HUES48 (cell line): ENCODE results near the gene PEX12.
"Not testable (repeated sequence)": the region's sequence is repeated elsewhere in the genome, so short reads cannot be mapped to it uniquely, and the experiment has no call there.

Source experiments
- H3K27ac ChIP-seq: one replicate; pipeline ENCODE4 v1.7.0; 2013; ENCODE audit warnings: low read depth, low read length, inconsistent platforms
- H3K27me3 ChIP-seq: 2 replicates; pipeline ENCODE4 v1.6.1; 2013; ENCODE audit warnings: mild to moderate bottlenecking, low read length; ENCODE audit not compliant: control insufficient read depth, insufficient read depth
- H3K36me3 ChIP-seq: 2 replicates; pipeline ENCODE4 v1.6.1; 2013; ENCODE audit warnings: low read length; ENCODE audit not compliant: control insufficient read depth, insufficient read depth
- H3K4me1 ChIP-seq: 2 replicates; pipeline ENCODE4 v1.6.1; 2013; ENCODE audit warnings: mild to moderate bottlenecking, low read length; ENCODE audit not compliant: control insufficient read depth, insufficient read depth
- H3K4me3 ChIP-seq: 2 replicates; pipeline ENCODE4 v1.5.1; 2013; ENCODE audit warnings: mild to moderate bottlenecking, low read depth, low read length
- H3K9ac ChIP-seq: 2 replicates; pipeline ENCODE4 v1.6.1; 2013; ENCODE audit warnings: mild to moderate bottlenecking, low read depth, low read length, moderate library complexity
- H3K9me3 ChIP-seq: 2 replicates; pipeline ENCODE4 v1.6.1; 2013; ENCODE audit warnings: low read length; ENCODE audit not compliant: control insufficient read depth, insufficient read depth

The PEX12 gene

DNA sequence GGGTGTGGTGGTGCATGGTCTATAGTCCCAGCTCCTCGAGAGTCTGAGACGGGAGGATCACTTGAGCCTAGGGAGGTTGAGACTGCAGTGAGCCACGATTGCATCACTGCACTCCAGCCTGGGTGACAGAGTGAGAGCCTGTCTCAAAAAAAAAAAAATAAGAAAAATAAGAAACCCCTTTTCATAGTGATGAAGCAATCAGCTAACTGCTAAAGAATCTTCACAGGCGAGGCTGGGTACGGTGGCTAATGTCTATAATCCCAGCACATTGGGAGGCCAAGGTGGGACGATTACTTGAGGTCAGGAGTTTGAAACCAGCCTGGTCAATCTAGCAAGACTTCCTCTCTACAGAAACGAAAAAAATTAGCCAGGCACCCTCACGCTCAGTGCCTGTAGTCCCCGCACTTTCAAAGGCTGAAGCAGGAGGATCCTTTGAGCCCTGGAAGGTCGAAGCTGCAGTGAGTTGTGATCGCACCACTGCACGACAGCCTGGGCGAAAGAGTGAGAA is 41.7 kb downstream of the PEX12 start:
- Histone ChIP-seq H3K4me3 (no peak overlapping the region), H3K9me3 (no peaks in the 10 kb centered on the region), H3K9ac (no peak overlapping the region), H3K27me3 (no peaks in the 10 kb centered on the region), H3K27ac (no peak overlapping the region), H3K36me3 (no peaks in the 10 kb centered on the region), H3K4me1 (no peaks in the 10 kb centered on the region)

DNA sequence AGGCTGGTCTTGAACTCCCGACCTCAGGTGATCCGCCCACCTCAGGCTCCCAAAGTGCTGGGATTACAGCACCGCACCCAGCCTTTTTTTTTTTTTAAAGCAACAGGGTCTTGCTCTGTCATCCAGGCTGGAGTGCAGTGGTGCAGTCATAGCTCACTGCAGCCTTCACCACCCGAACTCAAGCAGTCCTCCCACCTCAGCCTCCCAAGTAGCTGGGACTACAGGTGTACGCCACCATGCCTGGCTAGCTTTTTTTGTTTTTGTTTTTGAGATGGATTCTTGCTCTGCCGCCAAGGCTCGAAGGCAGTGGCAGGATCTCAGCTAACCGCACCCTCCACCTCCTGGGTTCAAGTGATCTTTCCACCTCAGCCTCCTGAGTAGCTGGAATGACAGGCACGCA is 43.0 kb downstream of the PEX12 start:
- not testable (repeated sequence) for H3K27me3 ChIP-seq, H3K9ac ChIP-seq, H3K4me3 ChIP-seq, H3K4me1 ChIP-seq, H3K27ac ChIP-seq, H3K36me3 ChIP-seq, H3K9me3 ChIP-seq

DNA sequence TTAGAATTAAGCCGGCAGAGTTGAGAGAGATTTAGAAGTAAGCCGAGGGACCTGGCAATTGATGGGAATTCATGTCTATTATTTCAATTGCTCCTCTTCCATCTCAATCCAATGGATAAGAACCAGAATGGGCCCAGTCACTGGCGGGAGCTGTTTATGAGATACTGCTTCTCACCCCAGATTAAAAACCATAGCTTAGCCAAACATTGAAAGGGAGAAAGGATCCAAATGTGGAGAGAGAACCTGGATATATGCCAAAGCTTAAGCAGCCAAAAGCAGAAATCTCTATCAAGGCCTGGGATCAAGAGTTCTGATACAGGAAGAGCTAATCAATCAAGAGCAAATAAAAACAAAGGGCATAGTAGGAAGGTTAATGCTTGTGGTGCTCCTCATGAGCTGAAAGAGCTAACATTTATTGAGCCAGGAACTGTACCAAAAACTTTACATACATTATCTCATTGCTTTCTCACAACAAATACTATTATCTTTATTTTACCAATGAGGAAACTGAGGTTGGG is 43.7 kb downstream of the PEX12 start:
- no peaks in the 10 kb centered on the region for H3K36me3 ChIP-seq
- H3K9ac ChIP-seq: no peak overlapping the region
- H3K27me3 ChIP-seq: no peaks in the 10 kb centered on the region
- H3K9me3 ChIP-seq: no peaks in the 10 kb centered on the region
- no peak overlapping the region for H3K27ac ChIP-seq
- no peaks in the 10 kb centered on the region for H3K4me1 ChIP-seq
- H3K4me3 ChIP-seq: no peak overlapping the region

DNA sequence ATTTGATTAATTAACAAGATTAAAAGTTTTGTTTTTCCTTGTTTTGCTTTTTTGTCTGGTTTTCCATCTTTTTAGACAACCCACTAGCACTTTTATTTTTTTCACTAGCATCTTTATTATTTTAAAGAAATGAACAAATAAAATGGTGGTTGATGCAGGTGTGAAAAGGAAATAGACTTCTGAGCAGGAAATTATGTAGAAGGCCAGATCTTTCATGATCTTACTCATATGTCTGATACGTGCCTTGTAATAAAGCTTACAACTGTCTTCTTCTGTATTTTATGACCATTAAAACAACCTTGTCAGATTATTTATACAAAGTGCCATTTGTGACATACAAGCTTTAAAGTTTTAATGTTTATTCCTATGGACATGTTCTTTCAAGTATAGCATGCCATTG is 47.2 kb downstream of the PEX12 start:
- Histone ChIP-seq H3K9me3 (no peaks in the 10 kb centered on the region), H3K9ac (no peak overlapping the region), H3K36me3 (no peaks in the 10 kb centered on the region), H3K4me1 (no peaks in the 10 kb centered on the region), H3K27ac (no peak overlapping the region), H3K27me3 (no peaks in the 10 kb centered on the region), H3K4me3 (no peak overlapping the region)

DNA sequence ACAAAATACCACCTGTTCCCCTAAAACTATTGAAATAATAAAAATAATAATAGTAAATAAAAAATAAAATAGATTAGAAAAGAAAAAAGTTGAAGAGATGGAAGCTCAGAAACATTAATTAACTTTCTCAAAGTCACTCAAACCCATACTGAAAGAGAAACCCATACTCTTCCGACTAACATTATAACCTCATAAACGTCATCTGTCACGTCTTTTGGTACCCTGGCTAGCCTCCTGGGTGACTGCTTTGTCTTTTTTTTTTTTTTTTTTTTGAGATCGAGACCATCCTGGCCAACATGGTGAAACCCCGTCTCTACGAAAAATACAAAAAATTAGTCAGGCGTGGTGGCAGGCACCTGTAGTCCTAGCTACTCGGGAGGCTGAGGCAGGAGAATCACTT is 48.5 kb downstream of the PEX12 start:
- Histone ChIP-seq H3K27ac (no peak overlapping the region), H3K9me3 (no peaks in the 10 kb centered on the region), H3K9ac (no peak overlapping the region), H3K4me3 (no peak overlapping the region), H3K36me3 (no peaks in the 10 kb centered on the region), H3K4me1 (no peaks in the 10 kb centered on the region), H3K27me3 (no peaks in the 10 kb centered on the region)

DNA sequence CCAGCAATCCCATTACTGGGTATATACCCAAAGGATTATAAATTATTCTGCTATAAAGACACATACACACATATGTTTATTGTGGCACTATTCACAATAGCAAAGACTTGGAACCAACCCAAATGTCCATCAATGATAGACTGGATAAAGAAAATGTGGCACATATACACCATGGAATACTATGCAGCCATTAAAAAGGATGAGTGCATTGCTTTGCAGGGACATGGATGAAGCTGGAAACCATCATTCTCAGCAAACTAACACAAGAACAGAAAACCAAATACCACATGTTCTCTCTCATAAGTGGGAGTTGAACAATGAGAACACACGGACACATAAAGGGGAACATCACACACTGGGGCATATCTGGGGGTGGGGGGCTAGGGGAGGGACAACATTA is 49.0 kb downstream of the PEX12 start:
- not testable (repeated sequence) for H3K9ac ChIP-seq, H3K27me3 ChIP-seq, H3K9me3 ChIP-seq, H3K4me3 ChIP-seq, H3K27ac ChIP-seq, H3K36me3 ChIP-seq, H3K4me1 ChIP-seq
